C4-2B (cell line): ENCODE data around the gene DNAH2.

Source experiments
- CTCF ChIP-seq: fragments of 450-650 bp; conservative IDR thresholded peaks from 2 replicates; pipeline ENCODE4 v1.5.1; 2017; ENCODE audit warnings: mild to moderate bottlenecking
- ZFX ChIP-seq: fragments of 450-650 bp; IDR thresholded peaks from 2 replicates; pipeline ENCODE4 v1.6.1; 2017

DNA sequence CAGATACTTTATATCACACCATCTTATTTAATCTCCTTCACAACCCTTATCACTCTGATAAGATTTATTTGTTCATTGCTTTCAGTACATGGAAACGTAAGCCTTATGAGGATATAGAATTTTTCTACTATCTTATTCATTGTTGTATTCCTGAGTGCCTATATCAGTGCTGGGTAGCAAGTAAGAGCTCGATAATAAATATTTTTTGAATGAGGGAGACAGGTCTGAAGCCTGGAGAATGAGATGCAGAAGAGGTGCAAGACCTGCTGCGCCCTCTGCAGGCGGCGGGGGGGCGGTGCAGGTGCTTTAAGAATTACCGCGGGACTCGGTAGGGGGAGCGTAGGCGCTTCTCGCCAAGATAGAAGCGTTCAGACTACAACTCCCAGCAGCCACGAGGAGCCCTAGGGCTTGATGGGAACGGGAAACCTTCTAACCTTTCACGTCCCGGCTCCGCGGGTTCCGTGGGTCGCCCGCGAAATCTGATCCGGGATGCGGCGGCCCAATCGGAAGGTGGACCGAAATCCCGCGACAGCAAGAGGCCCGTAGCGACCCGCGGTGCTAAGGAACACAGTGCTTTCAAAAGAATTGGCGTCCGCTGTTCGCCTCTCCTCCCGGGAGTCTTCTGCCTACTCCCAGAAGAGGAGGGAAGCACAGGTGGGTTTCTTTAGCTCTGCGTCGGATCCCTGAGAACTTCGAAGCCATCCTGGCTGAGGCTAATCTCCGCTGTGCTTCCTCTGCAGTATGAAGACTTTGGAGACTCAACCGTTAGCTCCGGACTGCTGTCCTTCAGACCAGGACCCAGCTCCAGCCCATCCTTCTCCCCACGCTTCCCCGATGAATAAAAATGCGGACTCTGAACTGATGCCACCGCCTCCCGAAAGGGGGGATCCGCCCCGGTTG is 29.4 kb upstream of the DNAH2 start, which contains the start of gene WRAP53:
- TF ChIP-seq CTCF (peak; percentile 100), ZFX (no peak)
